GM12865 (cell line): ENCODE results near the gene MGMT.

Source experiments
- DNase-seq: peaks from one replicate; pipeline ENCODE4 v3.0.0; 2010; ENCODE audit warnings: low read depth
- H3K4me3 ChIP-seq: 2 replicates; pipeline ENCODE4 v1.5.1; 2011; ENCODE audit warnings: mild to moderate bottlenecking, low read depth, low read length, control low read depth
- CTCF ChIP-seq: IDR thresholded peaks from 2 replicates; pipeline ENCODE4 v1.5.1; 2011; ENCODE audit warnings: low read length, control low read depth, low read depth, inconsistent platforms; ENCODE audit not compliant: insufficient read depth; ENCODE audit errors: missing control alignments

Gene MGMT

GRCh38 chr10:129730993-129731325 lies 263.9 kb downstream of the MGMT start:
- DNase-seq: no peak
- H3K4me3 ChIP-seq: no peak overlapping the region
- TF ChIP-seq CTCF: no peak

GRCh38 chr10:129740532-129741279 lies 273.7 kb downstream of the MGMT start:
- TF ChIP-seq CTCF: no peak
- no peak overlapping the region for H3K4me3 ChIP-seq
- DNase-seq: no peak

GRCh38 chr10:129741280-129741977 lies 274.4 kb downstream of the MGMT start:
- no peak overlapping the region for H3K4me3 ChIP-seq
- DNase-seq: no peak
- no peak for TF ChIP-seq CTCF

GRCh38 chr10:129741978-129742741 lies 275.1 kb downstream of the MGMT start:
- no peak for TF ChIP-seq CTCF
- no peak overlapping the region for H3K4me3 ChIP-seq
- DNase-seq: no peak

GRCh38 chr10:129742742-129743550 lies 275.9 kb downstream of the MGMT start:
- no peak overlapping the region for H3K4me3 ChIP-seq
- no peak for DNase-seq
- TF ChIP-seq CTCF: no peak

GRCh38 chr10:129743738-129744133 lies 276.7 kb downstream of the MGMT start:
- DNase-seq: no peak
- no peak overlapping the region for H3K4me3 ChIP-seq
- TF ChIP-seq CTCF: no peak
